Measurements from ENCODE around the gene CD93.

CD93 gene

GRCh38 chr20:23042270-23042669 is 43.9 kb downstream of the CD93 start:
- no peaks in the 10 kb centered on the region for H3K27me3 ChIP-seq
- no peaks in the 10 kb centered on the region for H3K36me3 ChIP-seq
- intact Hi-C loops (cut with DNase I; ENCODE audit: low total_unique reads) = no loop called here
- DNase-seq = no peak
- no peak overlapping the region for H3K4me3 ChIP-seq
- no peak overlapping the region for H3K27ac ChIP-seq
- H3K4me1 ChIP-seq = peaks cover 0 to 29% (median 18%) of the 10 kb centered on the region in 4 donors
- TF ChIP-seq CTCF (IDR thresholded peaks at IDR 0.05) = no peak
- H3K9me3 ChIP-seq = no peaks in the 10 kb centered on the region

GRCh38 chr20:23039885-23040508 is 46.1 kb downstream of the CD93 start:
- no peaks in the 10 kb centered on the region for H3K36me3 ChIP-seq
- peaks cover 0 to 20% of the 10 kb centered on the region in 2 donors for H3K27me3 ChIP-seq
- H3K9me3 ChIP-seq = no peaks in the 10 kb centered on the region
- no peak for TF ChIP-seq CTCF (IDR thresholded peaks at IDR 0.05)
- no peak overlapping the region for H3K4me3 ChIP-seq
- no peak overlapping the region for H3K27ac ChIP-seq
- intact Hi-C loops (cut with DNase I; ENCODE audit: low total_unique reads) = no loop called here
- no peak for DNase-seq
- H3K4me1 ChIP-seq = peaks cover 0 to 9% (median 7%) of the 10 kb centered on the region in 4 donors

- H3K9me3 ChIP-seq = no peaks in the 10 kb centered on the region
- no peak overlapping the region for H3K27ac ChIP-seq
- DNase-seq = no peak
- no peaks in the 10 kb centered on the region for H3K36me3 ChIP-seq
- H3K4me1 ChIP-seq = peaks cover 0 to 8% (median 5%) of the 10 kb centered on the region in 4 donors
- no peak for TF ChIP-seq CTCF (IDR thresholded peaks at IDR 0.05)
- H3K27me3 ChIP-seq = peaks cover 0 to 26% of the 10 kb centered on the region in 2 donors
- H3K4me3 ChIP-seq = no peak overlapping the region
- intact Hi-C loops (cut with DNase I; ENCODE audit: low total_unique reads) = no loop called here
These were observed 46.8 kb downstream of the CD93 start for GRCh38 chr20:23039136-23039875.

GRCh38 chr20:23037017-23037481 is 49.1 kb downstream of the CD93 start:
- no peak overlapping the region for H3K4me3 ChIP-seq
- TF ChIP-seq CTCF (IDR thresholded peaks at IDR 0.05) = no peak
- H3K27ac ChIP-seq = no peak overlapping the region
- H3K4me1 ChIP-seq = peaks cover 0 to 8% (median 5%) of the 10 kb centered on the region in 4 donors
- no peaks in the 10 kb centered on the region for H3K36me3 ChIP-seq
- DNase-seq = no peak
- peaks cover 0 to 26% of the 10 kb centered on the region in 2 donors for H3K27me3 ChIP-seq
- intact Hi-C loops (cut with DNase I; ENCODE audit: low total_unique reads) = no loop called here
- no peaks in the 10 kb centered on the region for H3K9me3 ChIP-seq

- Histone ChIP-seq H3K9me3 (no peaks in the 10 kb centered on the region), H3K36me3 (no peaks in the 10 kb centered on the region), H3K27me3 (peaks cover 0 to 26% of the 10 kb centered on the region in 2 donors), H3K4me3 (no peak overlapping the region), H3K27ac (no peak overlapping the region), H3K4me1 (peaks cover 0 to 8% (median 5%) of the 10 kb centered on the region in 4 donors)
- DNase-seq = no peak
- intact Hi-C loops (cut with DNase I; ENCODE audit: low total_unique reads) = no loop called here
- no peak for TF ChIP-seq CTCF (IDR thresholded peaks at IDR 0.05)
These were observed 49.8 kb downstream of the CD93 start for GRCh38 chr20:23036371-23036770.
